Stimulated activated CD4-positive, alpha-beta T cell treated with anti-CD3 and anti-CD28 coated beads, Interleukin-4, amount 100 ng/mL, for 4 hours (primary cell): ENCODE measurements around the gene VOPP1.

Source experiments
- DNase-seq, 2 experiments: peaks; one replicate each; pipeline ENCODE4 v3.0.0-alpha.2; 2020

VOPP1 gene

GRCh38 chr7:55554038-55554437 is 18.3 kb downstream of the VOPP1 start:
- no peak for DNase-seq

- DNase-seq: no peak
Observed at GRCh38 chr7:55553024-55553345, 19.3 kb downstream of the VOPP1 start.

GRCh38 chr7:55552320-55553023 is 19.8 kb downstream of the VOPP1 start:
- no peak for DNase-seq

- no peak for DNase-seq
Observed at GRCh38 chr7:55550841-55551537, 21.3 kb downstream of the VOPP1 start.

- no peak for DNase-seq
Observed at GRCh38 chr7:55550010-55550663, 22.2 kb downstream of the VOPP1 start.

- DNase-seq: no peak
Observed at GRCh38 chr7:55549457-55549856, 22.8 kb downstream of the VOPP1 start.

GRCh38 chr7:55548295-55548731 is 24.0 kb downstream of the VOPP1 start:
- no peak for DNase-seq

GRCh38 chr7:55546814-55547213 is 25.5 kb downstream of the VOPP1 start:
- peak; percentile 43 to 52 for DNase-seq

DNA sequence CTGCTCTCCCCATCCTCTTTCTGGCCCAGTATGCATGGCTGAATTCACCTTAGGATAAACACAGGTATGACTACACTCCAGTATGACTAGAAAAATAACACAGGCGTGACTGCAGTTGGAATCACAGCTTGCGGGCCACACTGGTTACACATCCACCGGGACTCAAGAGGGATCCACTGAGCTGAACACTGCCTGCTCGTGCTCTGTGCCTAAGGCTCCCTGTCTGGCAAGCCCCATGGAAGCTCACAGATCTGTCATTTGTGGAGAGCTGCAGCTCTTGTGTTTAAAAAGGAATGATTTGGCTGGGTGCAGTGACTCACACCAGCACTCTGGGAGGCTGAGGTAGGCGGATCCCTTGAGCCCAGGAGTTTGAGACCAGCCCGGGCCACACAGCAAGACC is 26.8 kb downstream of the VOPP1 start:
- no peak for DNase-seq

DNA sequence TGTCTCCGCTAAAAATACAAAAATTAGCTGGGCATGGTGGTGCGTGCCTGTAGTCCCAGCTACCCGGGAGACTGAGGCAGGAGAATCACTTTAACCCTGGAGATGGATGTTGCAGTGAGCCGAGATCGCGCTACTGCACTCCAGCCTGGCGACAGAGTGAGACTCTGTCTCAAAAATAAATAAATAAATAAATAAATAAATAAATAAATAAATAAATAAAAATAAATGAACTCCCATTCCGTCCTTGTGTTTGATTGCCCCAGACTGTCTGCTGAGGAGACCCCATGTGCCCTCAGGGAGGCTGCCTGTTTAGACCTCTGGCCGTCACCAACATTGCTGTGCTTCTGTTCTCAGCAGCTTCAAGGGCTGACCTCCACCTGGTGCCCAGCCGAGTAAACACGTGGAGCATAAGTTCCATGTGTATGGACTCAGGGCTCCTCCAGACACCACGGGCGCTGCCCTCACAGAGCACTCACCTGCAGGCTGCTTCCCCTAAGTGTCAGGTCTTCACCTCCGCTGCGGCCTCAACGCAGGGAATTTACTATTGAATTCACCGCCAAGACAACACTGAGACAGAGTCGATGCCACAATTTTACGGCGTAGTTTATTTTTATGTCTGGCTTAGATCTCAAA is 32.0 kb downstream of the VOPP1 start:
- no peak for DNase-seq

DNA sequence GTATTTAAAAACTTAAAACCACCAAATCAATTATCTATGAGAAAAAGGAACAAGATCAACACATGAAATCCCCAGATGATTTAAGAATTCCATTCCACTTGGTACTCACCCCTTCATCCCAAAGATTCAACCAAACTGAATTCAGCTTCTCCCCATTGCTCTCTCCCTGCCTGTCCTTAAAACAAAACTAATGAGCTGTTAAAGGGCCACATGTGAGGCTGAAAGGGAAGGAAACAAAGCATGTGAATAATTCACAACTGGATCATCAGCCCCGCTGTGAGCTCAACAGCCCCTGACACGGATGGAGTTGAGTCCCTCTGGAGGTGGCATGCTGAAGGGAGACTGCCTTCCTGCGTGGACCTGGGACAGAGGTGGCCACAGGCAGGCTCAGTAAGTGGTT is 32.9 kb downstream of the VOPP1 start:
- DNase-seq: no peak

DNA sequence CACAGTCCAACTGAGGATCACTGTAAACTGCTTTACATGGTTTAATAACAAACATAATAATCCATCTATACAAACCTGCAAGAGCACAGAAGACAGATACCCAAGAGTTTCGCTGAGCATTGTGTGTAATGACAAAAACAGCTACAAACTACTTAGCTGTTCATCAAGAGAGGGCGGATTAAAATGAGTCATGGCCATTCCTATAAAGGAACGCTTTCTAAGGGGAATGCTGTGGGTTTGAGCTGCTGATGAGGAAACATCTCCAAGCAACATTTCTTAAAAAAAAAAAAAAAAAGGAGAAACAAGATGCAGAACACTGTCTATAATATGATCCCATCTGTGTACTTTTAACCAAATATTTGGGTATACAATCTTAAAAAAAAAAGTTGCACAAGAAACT is 33.8 kb downstream of the VOPP1 start:
- DNase-seq: no peak

GRCh38 chr7:55537458-55537990 is 34.8 kb downstream of the VOPP1 start:
- no peak for DNase-seq

DNA sequence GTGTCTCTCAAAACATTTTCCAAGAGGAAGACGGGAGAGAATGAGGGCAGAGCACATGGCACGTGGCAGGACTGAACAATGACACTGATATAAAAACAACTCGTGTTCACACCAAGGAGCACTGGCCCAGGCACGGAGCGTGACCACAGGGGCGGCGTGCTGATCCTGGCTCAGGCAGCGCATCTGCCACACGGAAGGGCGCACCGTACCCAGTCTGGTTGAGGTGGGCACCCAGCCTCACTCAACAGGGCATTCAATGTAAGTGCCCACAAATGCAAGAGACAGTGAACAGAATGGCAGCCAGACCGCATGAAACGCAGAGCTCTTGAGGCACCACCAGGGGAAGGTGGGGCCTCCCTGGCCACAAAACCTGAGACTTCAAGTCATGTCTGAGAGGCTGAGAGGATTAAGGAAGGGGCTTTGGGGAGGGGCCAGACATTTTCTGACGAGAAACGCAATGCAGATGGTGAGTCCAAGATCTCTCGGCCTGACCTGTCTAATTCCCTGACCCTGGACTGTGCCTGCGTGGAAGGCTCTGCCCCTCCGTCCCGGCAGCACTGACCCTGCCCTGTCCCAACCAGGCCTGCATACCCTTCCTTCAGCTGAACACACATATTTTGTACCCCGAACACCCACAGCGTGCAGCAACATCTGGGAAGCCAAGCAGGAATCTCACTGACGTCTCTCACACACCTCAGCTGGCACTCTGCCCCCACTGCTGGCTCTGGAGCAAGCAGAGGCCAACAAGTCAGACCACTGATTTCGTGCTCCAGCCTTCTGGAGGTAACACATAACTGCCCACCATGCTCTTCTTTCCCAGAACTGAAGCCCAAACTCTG is 35.5 kb downstream of the VOPP1 start:
- no peak for DNase-seq

GRCh38 chr7:55535617-55536016 is 36.7 kb downstream of the VOPP1 start:
- no peak for DNase-seq

- no peak for DNase-seq
Observed at GRCh38 chr7:55534916-55535590, 37.2 kb downstream of the VOPP1 start.

DNA sequence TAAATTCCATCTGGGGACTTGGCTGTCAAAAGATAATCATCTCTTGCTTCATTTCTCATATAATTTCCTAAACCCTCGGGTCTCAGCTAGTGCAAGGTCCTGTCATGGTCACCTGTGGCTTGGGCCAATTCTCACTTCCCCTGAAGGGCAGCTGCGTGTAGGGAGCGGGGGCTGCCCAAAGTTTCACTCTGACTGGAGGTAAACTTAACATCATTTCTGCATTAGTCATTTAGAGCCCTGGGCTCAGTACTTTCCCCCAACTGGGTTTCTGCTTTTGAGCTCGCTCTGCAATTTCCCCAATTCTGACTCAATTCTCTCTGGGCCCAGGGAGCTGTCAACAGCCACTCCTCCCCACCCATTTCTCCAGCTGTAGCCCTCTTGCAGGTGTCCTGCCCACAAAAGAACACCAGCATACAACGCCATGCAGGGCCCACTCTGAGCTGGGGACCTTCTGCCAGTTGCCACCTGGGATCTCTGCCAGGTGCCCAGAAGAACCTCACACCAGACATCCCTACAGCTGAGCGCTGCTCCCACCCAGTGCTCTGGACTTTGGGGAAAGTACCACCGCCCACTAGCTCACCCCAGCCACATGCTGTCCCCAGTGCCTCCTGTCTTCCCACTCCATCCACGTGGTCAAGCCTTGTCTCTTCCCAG is 37.9 kb downstream of the VOPP1 start:
- peak; percentile 48 to 63 for DNase-seq

DNA sequence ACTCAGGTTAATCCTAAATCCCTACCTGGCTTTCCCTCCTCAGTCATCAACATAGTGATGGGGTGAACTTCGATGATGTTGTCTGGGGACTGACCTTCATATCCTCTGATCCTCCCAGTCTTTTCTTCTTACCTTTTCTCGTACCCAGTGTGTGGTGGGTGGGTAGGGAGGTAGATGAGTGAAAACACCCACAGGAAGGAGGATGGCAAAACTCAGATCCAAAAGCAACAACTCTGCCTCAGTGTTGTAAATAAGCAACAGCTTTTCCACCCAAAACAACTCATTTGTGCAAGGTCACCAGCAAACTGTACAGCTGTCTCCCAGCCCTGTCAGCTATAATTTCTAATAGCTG is 38.6 kb downstream of the VOPP1 start:
- DNase-seq: no peak

GRCh38 chr7:55533050-55533728 is 39.1 kb downstream of the VOPP1 start:
- peak; percentile 46 to 69 for DNase-seq

- no peak for DNase-seq
Observed at GRCh38 chr7:55532150-55532917, 40.0 kb downstream of the VOPP1 start.
